Posterior cingulate gyrus (tissue), 11 donors: ENCODE measurements around the gene KCTD2.
A peak's percentile ranks its signal among the peaks of the same experiment; 100 is the strongest.

Source experiments
- DNase-seq, 10 donors: peaks; one replicate each; pipeline versions ENCODE4 v3.0.0 to v3.0.0-alpha.2; 2020 to 2021; ENCODE audit warnings: mixed read lengths in 3 of 10
- intact Hi-C: fragments of 100-400 bp; cut with DNase I; formaldehyde crosslinking; loops from one replicate; pipeline ENCODE4 v1.15.1; 2023

KCTD2 gene

GRCh38 chr17:75110234-75110937, 63.4 kb downstream of the KCTD2 start:
- intact Hi-C loops: loop anchor here (5.0 kb wide), 1 partner anchor 62 kb away; no protein-coding TSS in a partner anchor
- peak in 2 of 10 donors; percentile 74 to 84 for DNase-seq

DNA sequence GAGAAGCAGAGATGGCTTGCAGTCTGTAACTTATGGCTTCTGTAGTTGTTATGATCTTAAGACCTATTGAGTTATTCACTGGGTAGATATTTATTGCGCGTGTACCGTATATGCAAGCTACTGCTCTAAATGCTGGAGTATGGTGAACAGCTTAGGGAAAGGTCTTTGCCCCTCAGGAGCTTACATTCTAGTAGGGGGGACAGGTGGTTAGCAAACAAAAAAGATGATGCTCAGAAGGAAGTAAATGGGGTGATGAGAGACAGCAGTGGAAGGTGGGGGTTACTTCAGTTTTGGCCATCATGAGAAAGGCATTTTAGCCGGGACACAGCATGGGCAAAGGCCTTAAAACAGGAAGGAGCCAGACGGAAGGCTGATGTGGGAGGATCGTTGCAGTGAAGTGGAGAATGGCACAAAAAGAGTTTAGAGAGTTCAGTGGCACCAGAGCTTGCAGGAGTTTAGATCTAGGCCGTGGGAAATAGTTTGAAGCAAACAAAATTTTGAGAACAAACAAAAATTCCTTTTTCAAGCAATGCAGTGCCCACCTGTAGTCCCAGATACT, 64.8 kb downstream of the KCTD2 start:
- intact Hi-C loops: loop anchor here (5.0 kb wide), 1 partner anchor 60 kb away; no protein-coding TSS in a partner anchor
- DNase-seq: no peak

DNA sequence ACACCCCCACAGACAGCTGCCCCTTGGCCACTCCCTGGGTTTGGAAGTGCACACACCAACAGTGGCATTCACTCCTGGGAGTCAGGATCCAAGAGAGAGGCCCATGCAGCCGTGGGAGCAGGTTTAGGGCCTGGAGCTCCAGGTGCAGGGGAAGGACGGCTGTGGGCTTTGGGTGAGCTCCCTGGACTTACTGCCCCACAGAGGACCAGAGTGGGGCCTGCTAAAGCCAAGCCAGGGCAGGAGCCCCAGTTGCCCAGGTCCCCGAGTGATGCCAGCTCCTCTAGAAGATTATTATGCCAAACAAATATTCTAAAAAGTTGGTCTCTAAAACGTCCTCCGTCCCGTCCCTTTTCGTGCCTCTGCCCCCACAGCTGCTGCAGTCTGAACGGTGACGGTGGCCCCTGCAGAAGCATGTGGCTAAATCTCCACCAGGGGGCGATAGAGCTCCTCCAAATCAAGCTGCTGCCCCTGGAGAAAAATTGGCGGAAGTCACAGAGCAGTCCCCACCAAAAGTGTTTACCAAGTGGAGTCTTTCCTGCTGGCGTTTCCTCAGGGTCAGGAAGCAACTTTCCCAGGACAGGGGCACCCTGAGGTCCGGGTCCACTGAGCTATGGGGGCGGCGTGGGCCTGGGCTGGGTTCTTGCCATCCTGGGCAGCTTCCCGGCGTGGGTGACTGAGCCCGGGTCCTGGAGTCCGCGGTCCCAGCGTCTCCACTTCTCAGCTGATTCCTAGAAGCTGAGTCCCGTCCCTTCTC, 67.0 kb downstream of the KCTD2 start:
- intact Hi-C loops: loop anchor here (2.0 to 5.0 kb wide), 3 partner anchors 17 to 87 kb away; partner anchors contain the start of gene NT5C

DNA sequence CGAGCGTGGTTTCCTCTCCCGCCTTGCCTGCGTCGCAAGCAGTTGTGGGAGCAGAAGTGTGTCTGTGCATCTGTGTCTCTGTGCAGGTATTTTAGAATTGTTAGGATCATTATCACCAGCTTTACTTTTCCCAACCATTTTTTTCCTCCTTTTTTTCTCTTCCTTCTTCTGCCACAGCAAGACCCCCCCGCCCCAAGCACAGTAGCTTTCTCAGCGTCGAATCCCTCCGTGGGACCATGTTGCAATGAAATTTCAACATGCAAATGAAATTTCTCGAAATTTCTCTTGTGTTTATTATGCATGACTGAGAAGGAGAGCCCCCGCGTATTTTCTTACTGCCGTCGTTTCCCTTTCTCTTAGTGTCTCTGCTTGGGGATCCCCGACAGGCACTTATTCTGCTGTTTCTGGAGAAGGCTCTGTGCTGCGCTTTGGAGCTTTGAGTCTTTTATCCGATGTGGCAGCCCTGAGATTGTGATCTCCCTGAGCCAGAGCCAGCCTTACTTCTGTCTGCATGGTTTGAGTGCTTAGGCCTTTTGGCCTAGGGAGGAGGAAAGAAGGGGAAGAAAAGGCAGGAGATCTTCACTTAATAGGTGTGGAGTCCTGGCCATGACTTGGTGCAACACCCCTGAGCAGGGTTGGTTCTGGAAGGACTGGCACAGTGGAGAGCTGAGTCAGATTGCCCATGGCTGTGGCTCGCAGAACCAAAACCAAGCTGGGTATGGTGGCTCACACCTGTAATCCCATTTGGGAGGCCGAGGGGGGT, 67.7 kb downstream of the KCTD2 start:
- intact Hi-C loops: loop anchor here (2.0 to 5.0 kb wide), 3 partner anchors 16 to 86 kb away; partner anchors contain the start of gene NT5C
- DNase-seq: no peak

More for the DNA sequence above, 67.0 kb downstream of the KCTD2 start:
- peak; percentile 75 to 98 (median 90) for DNase-seq
